ENCODE measurements around the gene CHEK1. TPM values are rescaled to one million over a fixed set of nuclear protein-coding genes. Genes with fewer than 3 reads are reported as not detected.

Gene CHEK1
- total and polyA plus RNA-seq, 5 experiments from 2014 or later = 1.0 to 2.1 (median 2.0) TPM

- ATAC-seq (no peak), DNase-seq (no peak)
- H3K27ac Mint-ChIP-seq = peak overlapping the region in 3 of 10 donors; percentile 9 to 34 (median 33)
- no peaks in the 10 kb centered on the region for H3K9me3 Mint-ChIP-seq
- H3K4me1 Mint-ChIP-seq = peaks cover 8 to 21% (median 18%) of the 10 kb centered on the region in 4 donors
- H3K27me3 Mint-ChIP-seq = peaks cover 0 to 4% (median 0%) of the 10 kb centered on the region in 5 donors
- peaks cover 0 to 1% (median 0%) of the 10 kb centered on the region in 3 donors for H3K36me3 Mint-ChIP-seq
- POLR2A ChIA-PET = interaction anchor here (2.5 kb wide), 1 partner anchor 35 kb away, joined by 32 read pairs; the partner anchor contains the start of gene STT3A
- peak overlapping the region in 9 of 10 donors; percentile 22 to 98 (median 96) for H3K4me3 Mint-ChIP-seq
Measured at GRCh38 chr11:125627236-125627910, 2.4 kb downstream of the CHEK1 start.

GRCh38 chr11:125637840-125638239 lies 12.9 kb downstream of the CHEK1 start:
- ATAC-seq = no peak
- DNase-seq = no peak

GRCh38 chr11:125638315-125638714 lies 13.4 kb downstream of the CHEK1 start:
- POLR2A ChIA-PET = no interaction called here
- no peaks in the 10 kb centered on the region for H3K36me3 Mint-ChIP-seq
- H3K4me1 Mint-ChIP-seq = no peaks in the 10 kb centered on the region
- no peak for DNase-seq
- no peak overlapping the region for H3K4me3 Mint-ChIP-seq
- no peaks in the 10 kb centered on the region for H3K27me3 Mint-ChIP-seq
- no peak for ATAC-seq
- H3K27ac Mint-ChIP-seq = no peak overlapping the region
- H3K9me3 Mint-ChIP-seq = no peaks in the 10 kb centered on the region

More at GRCh38 chr11:125637840-125638239, 12.9 kb downstream of the CHEK1 start:
- Mint-ChIP-seq H3K27me3 (no peaks in the 10 kb centered on the region), H3K4me3 (no peak overlapping the region), H3K4me1 (no peaks in the 10 kb centered on the region), H3K36me3 (no peaks in the 10 kb centered on the region), H3K9me3 (no peaks in the 10 kb centered on the region), H3K27ac (no peak overlapping the region)
- POLR2A ChIA-PET = no interaction called here

GRCh38 chr11:125645871-125646270 lies 20.9 kb downstream of the CHEK1 start:
- POLR2A ChIA-PET = no interaction called here
- Mint-ChIP-seq H3K4me1 (peaks cover 0 to 8% (median 6%) of the 10 kb centered on the region in 4 donors), H3K9me3 (no peaks in the 10 kb centered on the region), H3K27ac (no peak overlapping the region), H3K4me3 (no peak overlapping the region), H3K36me3 (no peaks in the 10 kb centered on the region), H3K27me3 (no peaks in the 10 kb centered on the region)
- DNase-seq (no peak), ATAC-seq (no peak)

- no peak overlapping the region for H3K4me3 Mint-ChIP-seq
- ATAC-seq (no peak), DNase-seq (no peak)
- H3K27me3 Mint-ChIP-seq = no peaks in the 10 kb centered on the region
- peak overlapping the region in 2 of 10 donors; percentile 8 to 26 for H3K27ac Mint-ChIP-seq
- H3K4me1 Mint-ChIP-seq = peaks cover 0 to 8% (median 6%) of the 10 kb centered on the region in 4 donors
- POLR2A ChIA-PET = no interaction called here
- no peaks in the 10 kb centered on the region for H3K36me3 Mint-ChIP-seq
- no peaks in the 10 kb centered on the region for H3K9me3 Mint-ChIP-seq
Measured at GRCh38 chr11:125649465-125650166, 24.7 kb downstream of the CHEK1 start.

- ATAC-seq (no peak), DNase-seq (no peak)
- H3K9me3 Mint-ChIP-seq = peaks cover 2 to 27% (median 5%) of the 10 kb centered on the region in 9 donors
- no peaks in the 10 kb centered on the region for H3K4me1 Mint-ChIP-seq
- POLR2A ChIA-PET = no interaction called here
- H3K36me3 Mint-ChIP-seq = peaks cover 0 to 10% (median 2%) of the 10 kb centered on the region in 3 donors
- no peak overlapping the region for H3K27ac Mint-ChIP-seq
- H3K4me3 Mint-ChIP-seq = no peak overlapping the region
- H3K27me3 Mint-ChIP-seq = no peaks in the 10 kb centered on the region
Measured at GRCh38 chr11:125662689-125663088, 37.7 kb downstream of the CHEK1 start.

GRCh38 chr11:125663910-125664309 lies 38.9 kb downstream of the CHEK1 start:
- H3K4me3 Mint-ChIP-seq = no peak overlapping the region
- no peak for ATAC-seq
- POLR2A ChIA-PET = no interaction called here
- DNase-seq = no peak
- no peaks in the 10 kb centered on the region for H3K27me3 Mint-ChIP-seq
- H3K9me3 Mint-ChIP-seq = peaks cover 2 to 27% (median 5%) of the 10 kb centered on the region in 9 donors
- H3K27ac Mint-ChIP-seq = no peak overlapping the region
- H3K4me1 Mint-ChIP-seq = no peaks in the 10 kb centered on the region
- peaks cover 0 to 10% (median 5%) of the 10 kb centered on the region in 3 donors for H3K36me3 Mint-ChIP-seq

GRCh38 chr11:125667151-125667550 lies 42.2 kb downstream of the CHEK1 start:
- POLR2A ChIA-PET = no interaction called here
- no peaks in the 10 kb centered on the region for H3K4me1 Mint-ChIP-seq
- ATAC-seq (no peak), DNase-seq (no peak)
- no peaks in the 10 kb centered on the region for H3K27me3 Mint-ChIP-seq
- peaks cover 2 to 27% (median 5%) of the 10 kb centered on the region in 9 donors for H3K9me3 Mint-ChIP-seq
- no peak overlapping the region for H3K27ac Mint-ChIP-seq
- no peak overlapping the region for H3K4me3 Mint-ChIP-seq
- H3K36me3 Mint-ChIP-seq = peaks cover 0 to 10% (median 8%) of the 10 kb centered on the region in 3 donors

- POLR2A ChIA-PET = no interaction called here
- Mint-ChIP-seq H3K4me1 (no peaks in the 10 kb centered on the region), H3K9me3 (peaks cover 2 to 19% (median 5%) of the 10 kb centered on the region in 9 donors), H3K27ac (no peak overlapping the region), H3K4me3 (no peak overlapping the region), H3K27me3 (no peaks in the 10 kb centered on the region), H3K36me3 (peaks cover 0 to 10% (median 8%) of the 10 kb centered on the region in 3 donors)
- no peak for DNase-seq
- ATAC-seq = no peak
Measured at GRCh38 chr11:125670172-125670571, 45.2 kb downstream of the CHEK1 start.

GRCh38 chr11:125671561-125671960 lies 46.6 kb downstream of the CHEK1 start:
- POLR2A ChIA-PET = no interaction called here
- DNase-seq (no peak), ATAC-seq (no peak)
- Mint-ChIP-seq H3K27me3 (no peaks in the 10 kb centered on the region), H3K27ac (no peak overlapping the region), H3K4me3 (no peak overlapping the region), H3K9me3 (peaks cover 1 to 13% (median 4%) of the 10 kb centered on the region in 9 donors), H3K4me1 (no peaks in the 10 kb centered on the region), H3K36me3 (peaks cover 0 to 8% (median 8%) of the 10 kb centered on the region in 3 donors)

- peaks cover 0 to 3% (median 0%) of the 10 kb centered on the region in 3 donors for H3K36me3 Mint-ChIP-seq
- H3K9me3 Mint-ChIP-seq = no peaks in the 10 kb centered on the region
- no peak overlapping the region for H3K27ac Mint-ChIP-seq
- no peak for DNase-seq
- no peak for ATAC-seq
- POLR2A ChIA-PET = no interaction called here
- no peaks in the 10 kb centered on the region for H3K4me1 Mint-ChIP-seq
- no peaks in the 10 kb centered on the region for H3K27me3 Mint-ChIP-seq
- no peak overlapping the region for H3K4me3 Mint-ChIP-seq
Measured at GRCh38 chr11:125674210-125674609, 49.2 kb downstream of the CHEK1 start.

- no peaks in the 10 kb centered on the region for H3K9me3 Mint-ChIP-seq
- no peak overlapping the region for H3K27ac Mint-ChIP-seq
- H3K27me3 Mint-ChIP-seq = no peaks in the 10 kb centered on the region
- POLR2A ChIA-PET = no interaction called here
- H3K4me3 Mint-ChIP-seq = no peak overlapping the region
- no peaks in the 10 kb centered on the region for H3K4me1 Mint-ChIP-seq
- ATAC-seq (no peak), DNase-seq (no peak)
- no peaks in the 10 kb centered on the region for H3K36me3 Mint-ChIP-seq
Measured at GRCh38 chr11:125675196-125675595, 50.2 kb downstream of the CHEK1 start.

- Mint-ChIP-seq H3K4me3 (no peak overlapping the region), H3K36me3 (no peaks in the 10 kb centered on the region), H3K4me1 (no peaks in the 10 kb centered on the region), H3K9me3 (no peaks in the 10 kb centered on the region), H3K27me3 (peaks cover 0 to 3% (median 0%) of the 10 kb centered on the region in 5 donors), H3K27ac (no peak overlapping the region)
- DNase-seq (no peak), ATAC-seq (no peak)
- POLR2A ChIA-PET = no interaction called here
Measured at GRCh38 chr11:125679397-125679796, 54.4 kb downstream of the CHEK1 start.

All from naive thymus-derived CD8-positive, alpha-beta T cell (primary cell).